GM21786 (cell line): ENCODE data around the gene OSBPL6.
A peak's percentile ranks its signal among the peaks of the same experiment; 100 is the strongest.
"Not testable (repeated sequence)": the region's sequence is repeated elsewhere in the genome, so short reads cannot be mapped to it uniquely, and the experiment has no call there.

Experiments
- ATAC-seq: cut with Tn5 transposase; IDR thresholded peaks from one replicate; pipeline ENCODE4 v1.9.1; 2021; ENCODE audit not compliant: unreplicated experiment

OSBPL6 gene

DNA sequence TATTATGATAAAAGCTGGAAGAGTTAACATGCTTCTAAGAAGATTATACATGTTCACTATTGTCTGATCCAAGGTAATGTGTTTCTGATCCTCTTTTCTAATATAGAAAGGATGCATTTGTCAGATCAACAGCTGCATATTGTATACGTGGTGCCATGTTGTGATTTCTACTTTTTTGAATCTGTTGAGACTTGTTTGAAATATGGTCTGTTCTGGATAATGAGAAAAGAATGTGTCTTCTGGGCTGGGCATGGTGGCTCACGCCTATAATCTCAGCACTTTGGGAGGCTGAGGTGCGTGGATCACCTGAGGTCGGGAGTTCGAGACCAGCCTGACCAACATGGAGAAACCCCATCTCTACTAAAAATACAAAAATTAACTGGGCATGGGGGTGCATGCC, 229.4 kb downstream of the OSBPL6 start:
- ATAC-seq = not testable (repeated sequence)

DNA sequence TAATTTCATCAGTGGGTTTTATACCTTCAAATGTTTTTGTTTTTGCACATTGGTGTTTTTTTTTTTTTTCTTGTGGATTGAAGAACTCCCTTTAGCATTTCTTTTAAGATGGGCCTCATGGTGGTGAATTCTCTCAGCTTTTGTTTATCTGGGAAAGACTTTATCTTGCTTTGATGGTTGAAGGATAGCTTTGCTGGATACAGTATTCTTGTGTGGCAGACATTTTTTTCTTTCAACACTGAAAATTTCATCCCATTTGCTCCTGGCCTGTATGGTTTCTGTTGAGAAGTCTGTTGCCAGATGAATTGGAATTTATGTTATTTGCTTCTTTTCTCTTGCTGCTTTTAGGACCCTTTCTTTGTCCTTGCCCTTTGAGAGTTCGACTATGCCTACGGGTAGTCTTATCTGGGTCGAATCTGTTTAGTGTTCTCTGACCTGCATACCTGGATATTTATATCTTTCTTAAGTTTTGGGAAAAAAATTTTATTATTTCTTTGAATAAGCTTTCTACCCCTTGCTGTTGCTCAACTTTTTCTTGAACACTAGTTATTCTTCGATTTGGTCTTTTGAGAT, 231.0 kb downstream of the OSBPL6 start:
- no peak for ATAC-seq

DNA sequence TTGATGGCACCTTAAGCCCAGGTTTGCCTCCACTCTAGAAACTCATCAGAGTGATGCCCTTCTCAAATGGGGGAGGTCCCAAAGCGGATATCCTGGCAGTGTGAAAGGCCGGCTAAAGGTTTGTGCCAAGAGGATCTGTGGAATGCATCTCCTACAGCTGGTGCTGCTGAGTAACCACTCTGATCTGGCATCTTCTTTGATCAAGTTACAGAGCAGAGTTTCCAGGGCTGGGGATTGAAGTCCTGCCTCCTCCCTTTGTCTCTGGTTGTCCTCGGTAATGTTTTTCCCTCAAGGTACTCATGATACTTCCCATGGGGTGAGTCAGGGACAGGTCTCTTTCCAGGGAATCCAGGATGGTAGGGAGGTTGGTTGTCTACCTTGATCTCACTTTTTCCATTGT, 232.1 kb downstream of the OSBPL6 start:
- no peak for ATAC-seq

DNA sequence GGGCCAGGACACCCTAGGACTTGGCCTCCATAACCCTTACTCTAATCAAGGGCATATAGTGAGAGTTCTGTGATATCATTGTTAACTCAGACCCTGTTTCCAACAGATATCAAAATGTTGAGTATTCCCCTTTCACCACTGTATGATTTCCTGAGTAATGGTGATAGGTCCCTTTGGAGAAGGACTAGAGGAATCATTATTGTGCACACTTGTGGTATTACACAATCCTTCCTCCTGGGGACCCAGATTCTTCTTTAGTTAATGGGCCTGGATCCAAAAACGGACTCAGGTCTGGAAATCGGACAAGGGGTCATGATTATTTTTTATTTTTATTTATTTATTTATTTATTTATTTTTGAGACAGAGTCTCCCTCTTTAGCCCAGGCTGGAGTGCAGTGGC, 233.1 kb downstream of the OSBPL6 start:
- no peak for ATAC-seq

DNA sequence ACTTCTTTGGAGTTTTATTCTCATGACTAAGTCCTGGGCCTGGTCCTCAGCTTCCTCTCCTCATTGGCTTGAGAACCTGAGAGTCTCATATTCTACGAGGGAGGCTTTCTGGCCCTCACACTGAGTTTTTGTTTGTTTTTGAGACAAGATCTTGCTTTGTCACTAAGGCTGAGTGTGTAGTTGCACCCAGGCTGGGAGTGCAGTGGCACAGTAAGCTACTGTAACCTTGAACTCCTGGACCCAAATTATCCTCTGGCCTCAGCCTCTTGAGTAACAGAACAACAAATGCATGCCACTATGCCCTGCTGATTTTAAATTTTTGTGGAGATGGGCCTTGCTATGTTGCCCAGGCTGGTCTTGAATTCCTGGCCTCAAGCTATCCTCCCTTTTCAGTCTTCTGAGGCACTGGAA, 234.1 kb downstream of the OSBPL6 start:
- ATAC-seq = no peak

DNA sequence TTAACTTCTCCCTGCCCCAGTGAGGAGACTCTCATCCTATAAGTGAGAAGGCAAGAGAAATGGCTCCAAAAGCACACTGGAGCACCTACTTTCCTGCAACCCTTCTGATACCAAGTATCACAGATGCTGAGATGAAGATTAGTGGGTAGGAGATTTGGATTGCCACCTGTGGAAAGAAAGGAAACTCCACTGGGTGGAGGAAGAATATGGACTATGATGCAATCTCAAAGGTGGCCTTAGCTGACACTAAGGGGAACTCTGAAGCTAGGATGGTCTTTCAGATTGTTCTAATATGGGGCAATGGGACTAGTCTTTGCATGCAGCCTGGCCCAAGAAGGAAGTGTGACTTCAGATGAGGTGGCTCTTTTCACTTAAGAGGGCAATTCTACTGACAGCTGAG, 235.0 kb downstream of the OSBPL6 start:
- ATAC-seq = no peak

DNA sequence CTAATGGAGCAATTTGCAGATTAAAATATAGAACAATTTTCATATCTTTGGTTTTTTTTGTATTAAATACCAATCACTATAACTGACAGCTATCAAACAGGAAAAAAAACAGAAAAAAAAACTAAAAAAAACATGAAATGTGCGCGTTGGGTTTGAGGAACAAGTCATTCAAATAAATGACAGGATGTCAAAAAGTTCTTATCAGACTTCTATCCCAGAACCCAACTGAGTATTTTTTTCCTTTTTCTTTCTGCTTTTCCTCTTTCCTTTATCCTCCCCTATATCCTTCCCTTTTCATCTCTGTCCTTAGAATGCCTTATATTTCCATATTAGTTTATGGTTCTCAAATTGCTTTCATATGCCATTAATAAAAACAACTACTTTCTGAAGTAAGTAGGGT, 242.3 kb downstream of the OSBPL6 start:
- no peak for ATAC-seq

DNA sequence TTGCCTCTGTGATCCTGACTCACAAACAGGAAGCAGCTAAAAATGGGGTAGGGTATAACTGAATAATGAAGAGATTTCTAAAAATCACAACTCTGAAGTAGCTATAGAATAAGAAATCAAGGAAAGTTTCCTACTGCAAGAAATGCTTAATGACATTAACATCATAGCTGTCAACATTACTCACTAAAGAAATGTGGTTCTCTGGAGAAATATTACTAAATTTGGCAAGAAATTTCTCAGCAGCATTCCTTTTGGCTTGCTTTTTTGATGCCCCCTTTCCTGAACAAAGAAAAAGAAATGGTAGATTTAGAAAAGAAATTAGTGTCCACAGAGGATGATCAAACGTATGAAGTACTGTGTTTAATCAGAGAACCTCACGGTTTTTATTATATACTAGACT, 247.1 kb downstream of the OSBPL6 start:
- ATAC-seq = no peak

DNA sequence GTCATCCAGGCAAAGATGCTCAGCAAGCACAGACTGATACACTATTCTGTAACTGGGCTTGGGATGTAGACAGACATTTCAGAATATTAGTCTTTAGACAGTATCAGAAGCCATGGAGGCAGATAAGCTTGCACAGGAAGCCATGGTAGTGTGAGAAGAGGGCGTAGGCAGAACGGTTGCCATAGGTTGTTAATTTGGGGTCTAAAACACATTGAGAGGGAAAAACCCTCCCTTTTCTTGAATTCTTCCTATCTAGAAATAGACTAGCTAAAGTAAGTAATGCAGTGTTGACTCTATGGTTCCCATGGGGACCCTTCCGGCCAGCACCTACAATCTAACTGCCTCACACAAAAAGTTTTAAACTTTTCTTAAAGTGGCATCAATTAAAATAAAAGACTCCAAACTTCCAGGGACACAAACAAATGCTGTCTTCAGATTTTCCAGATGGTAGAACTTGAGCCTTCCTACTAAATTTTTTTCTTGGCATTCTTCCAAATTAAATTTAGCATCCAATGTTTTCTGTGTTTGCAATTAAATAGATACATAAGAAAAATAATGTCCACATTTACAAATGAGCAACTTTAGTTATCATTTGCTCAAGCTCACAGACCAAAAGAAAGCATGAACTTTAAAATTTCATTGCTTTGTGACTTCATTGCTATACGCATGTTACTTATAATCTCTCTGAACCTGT, 254.8 kb downstream of the OSBPL6 start:
- ATAC-seq = no peak

DNA sequence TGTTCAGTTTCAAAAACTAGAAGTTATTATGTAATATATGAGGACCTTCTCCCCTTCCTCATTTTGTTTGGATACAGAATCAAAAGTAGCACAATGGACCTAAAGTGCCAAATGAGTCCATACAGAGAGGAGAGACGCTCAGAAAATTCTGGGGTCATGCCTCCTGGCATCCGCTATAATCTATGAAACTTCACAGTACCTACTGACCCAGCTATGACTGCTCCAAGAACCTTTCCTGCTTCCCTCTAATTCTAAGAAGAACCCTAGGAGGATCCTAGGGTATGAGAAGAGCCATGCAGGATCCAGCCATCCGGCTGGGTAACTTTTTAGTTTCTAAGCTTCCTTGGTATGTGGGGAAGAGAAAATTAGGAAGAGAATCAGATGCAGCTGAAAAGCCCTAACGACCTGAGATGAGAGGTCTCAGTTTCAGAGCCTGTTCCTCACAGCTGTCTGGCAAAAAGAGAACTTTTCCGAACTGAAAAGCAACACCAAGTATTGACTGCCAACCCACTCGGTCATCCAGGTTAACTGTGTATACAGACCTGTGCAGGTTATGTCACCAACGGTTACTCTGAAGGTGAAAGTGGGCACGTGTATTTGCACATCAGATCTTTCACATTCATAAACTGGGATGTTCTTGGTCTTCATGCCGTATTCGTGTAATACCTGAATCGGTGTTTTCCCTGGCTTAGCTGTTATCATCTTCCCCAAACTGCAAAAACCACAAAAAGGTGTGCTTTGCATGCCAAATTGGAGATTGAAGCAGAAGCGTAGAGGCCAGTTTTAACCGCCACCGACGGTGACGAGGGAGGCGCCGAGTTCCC, 255.6 kb downstream of the OSBPL6 start:
- peak; percentile 4 for ATAC-seq

DNA sequence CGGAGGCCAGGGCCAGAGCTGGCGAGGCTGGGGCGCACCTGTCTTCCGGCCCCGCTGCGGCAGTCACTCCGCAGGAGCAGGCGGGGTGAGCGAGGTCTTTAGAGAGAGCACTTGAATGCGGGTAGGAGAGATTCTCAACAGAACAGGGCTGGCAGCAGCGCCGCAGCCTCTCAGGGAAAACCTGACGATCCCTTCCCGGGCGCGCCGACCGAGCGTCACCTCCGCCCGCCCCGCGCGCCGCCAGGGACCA, 256.1 kb downstream of the OSBPL6 start:
- peak; percentile 40 for ATAC-seq

DNA sequence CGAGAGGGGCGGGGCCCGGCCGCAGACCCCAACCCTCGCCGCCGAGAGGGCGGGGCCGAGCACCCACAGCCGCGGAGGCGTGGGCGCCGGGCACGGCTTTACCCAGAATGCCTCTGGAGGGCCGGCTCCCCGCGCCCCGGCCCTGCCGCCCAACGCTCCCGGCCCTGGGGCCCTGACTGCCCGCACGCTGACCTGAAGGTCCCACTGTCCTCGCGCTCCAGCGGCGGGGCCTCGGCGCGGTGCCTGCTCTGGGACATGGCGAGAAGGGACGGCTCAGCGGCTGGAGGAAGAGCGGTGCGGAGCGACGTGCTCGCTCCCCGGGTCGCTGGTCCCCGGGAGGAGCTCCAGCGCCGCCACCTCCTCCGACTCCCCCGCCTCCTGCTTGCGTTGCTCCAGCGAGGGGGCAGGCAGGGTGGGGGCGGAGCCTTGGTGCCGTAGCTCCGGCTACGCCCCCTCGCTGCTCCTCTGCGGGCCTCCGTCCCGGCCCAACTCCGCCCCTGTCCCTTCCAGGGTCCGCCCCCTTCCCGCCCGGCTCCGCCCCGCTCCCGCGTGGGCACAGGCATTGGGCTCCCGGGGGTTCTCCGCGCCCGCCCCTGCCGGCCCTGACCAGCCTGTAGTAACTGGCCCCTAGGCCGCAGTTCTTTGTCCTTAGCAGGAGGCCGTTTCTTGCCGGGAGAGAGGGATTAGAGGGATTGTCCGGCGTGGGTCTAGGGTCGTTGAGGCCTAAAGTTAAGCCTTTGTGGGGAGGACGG, 256.6 kb downstream of the OSBPL6 start, which contains the start of the genes PJVK and PRKRA:
TSS of gene PJVK (plus strand) at position 605 of the 752 bp plus-strand sequence. CDS start 2,032 bp downstream, outside the sequence.
TSS of gene PRKRA (minus strand) at position 402 of the 752 bp plus-strand sequence. CDS start at position 257, 145 bp downstream.
- peak; percentile 77 for ATAC-seq

DNA sequence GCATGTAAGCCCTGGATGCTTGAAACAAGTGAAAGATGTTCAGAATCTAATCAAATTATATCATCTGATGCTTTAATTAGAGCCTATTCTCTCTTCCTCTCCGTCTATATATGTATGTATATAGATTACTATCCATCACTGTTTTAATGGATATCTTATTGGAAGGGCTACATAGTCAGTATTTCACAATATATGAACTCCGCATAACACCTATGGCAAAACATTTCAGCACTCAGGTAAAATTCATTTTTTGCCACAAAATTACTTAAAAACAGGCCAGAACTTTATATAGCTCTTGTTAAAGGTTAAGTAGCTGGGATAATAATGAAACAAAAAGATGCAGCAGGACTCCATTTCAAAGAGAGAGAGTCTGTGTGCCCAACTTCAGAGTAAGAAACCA, 258.0 kb downstream of the OSBPL6 start:
- no peak for ATAC-seq
